Epithelial cell of prostate (primary cell): ENCODE measurements around the gene SLC6A6.

ENCODE experiments used
- DNase-seq: peaks from one replicate; pipeline ENCODE4 v3.0.0-alpha.2; 2011; ENCODE audit warnings: low read depth, low spot score
- H3K27ac ChIP-seq: fragments of 450-650 bp; 2 replicates; pipeline ENCODE4 v1.5.1; 2017; ENCODE audit warnings: mild to moderate bottlenecking

The SLC6A6 gene

GRCh38 chr3:14414846-14415464 lies 12.5 kb downstream of the SLC6A6 start:
- DNase-seq: no peak
- no peak overlapping the region for H3K27ac ChIP-seq

- DNase-seq: no peak
- no peak overlapping the region for H3K27ac ChIP-seq
Measured at GRCh38 chr3:14415501-14415900, 13.1 kb downstream of the SLC6A6 start.

- no peak overlapping the region for H3K27ac ChIP-seq
- DNase-seq: no peak
Measured at GRCh38 chr3:14416453-14416852, 14.0 kb downstream of the SLC6A6 start.

GRCh38 chr3:14418296-14419250 lies 16.2 kb downstream of the SLC6A6 start:
- no peak overlapping the region for H3K27ac ChIP-seq
- DNase-seq: no peak

GRCh38 chr3:14422016-14422963 lies 19.9 kb downstream of the SLC6A6 start:
- DNase-seq: no peak
- no peak overlapping the region for H3K27ac ChIP-seq

- no peak overlapping the region for H3K27ac ChIP-seq
- DNase-seq: peak; percentile 74
Measured at GRCh38 chr3:14423197-14423743, 20.9 kb downstream of the SLC6A6 start.

GRCh38 chr3:14423963-14424362 lies 21.6 kb downstream of the SLC6A6 start:
- no peak overlapping the region for H3K27ac ChIP-seq
- no peak for DNase-seq

GRCh38 chr3:14424711-14425580 lies 22.5 kb downstream of the SLC6A6 start:
- no peak for DNase-seq
- no peak overlapping the region for H3K27ac ChIP-seq

GRCh38 chr3:14425581-14426304 lies 23.3 kb downstream of the SLC6A6 start:
- H3K27ac ChIP-seq: no peak overlapping the region
- DNase-seq: no peak

- no peak overlapping the region for H3K27ac ChIP-seq
- DNase-seq: no peak
Measured at GRCh38 chr3:14426305-14426620, 23.9 kb downstream of the SLC6A6 start.

- H3K27ac ChIP-seq: no peak overlapping the region
- no peak for DNase-seq
Measured at GRCh38 chr3:14428087-14429033, 26.0 kb downstream of the SLC6A6 start.

GRCh38 chr3:14429237-14429636 lies 26.8 kb downstream of the SLC6A6 start:
- no peak for DNase-seq
- no peak overlapping the region for H3K27ac ChIP-seq

GRCh38 chr3:14429640-14430039 lies 27.2 kb downstream of the SLC6A6 start:
- H3K27ac ChIP-seq: no peak overlapping the region
- DNase-seq: no peak

GRCh38 chr3:14430053-14430452 lies 27.6 kb downstream of the SLC6A6 start:
- no peak for DNase-seq
- H3K27ac ChIP-seq: no peak overlapping the region

- no peak overlapping the region for H3K27ac ChIP-seq
- DNase-seq: no peak
Measured at GRCh38 chr3:14430706-14431451, 28.5 kb downstream of the SLC6A6 start.

- no peak for DNase-seq
- H3K27ac ChIP-seq: peak overlapping the region; percentile 51
Measured at GRCh38 chr3:14431452-14431916, 29.1 kb downstream of the SLC6A6 start.
